ENCODE data around the gene ITSN2.
"Not testable (repeated sequence)": the region's sequence is repeated elsewhere in the genome, so short reads cannot be mapped to it uniquely, and the experiment has no call there.

The ITSN2 gene

GRCh38 chr2:24360050-24360962 lies at the start of gene ITSN2:
Gene ITSN2 (minus strand): TSS chr2:24360536. CDS start chr2:24328082, 32,454 bp downstream.
- in situ Hi-C loops (cut with HindIII; ENCODE audit: low sequenced_read_pairs) = no loop called here

- in situ Hi-C loops (cut with HindIII; ENCODE audit: low sequenced_read_pairs) = no loop called here
Observed at GRCh38 chr2:24409171-24409570, 48.8 kb upstream of the ITSN2 start.

GRCh38 chr2:24408704-24409103 lies 48.4 kb upstream of the ITSN2 start:
- in situ Hi-C loops (cut with HindIII; ENCODE audit: low sequenced_read_pairs) = not testable (repeated sequence)

GRCh38 chr2:24404491-24404921 lies 44.2 kb upstream of the ITSN2 start:
- in situ Hi-C loops (cut with HindIII; ENCODE audit: low sequenced_read_pairs) = no loop called here

GRCh38 chr2:24403832-24404212 lies 43.5 kb upstream of the ITSN2 start:
- in situ Hi-C loops (cut with HindIII; ENCODE audit: low sequenced_read_pairs) = no loop called here

GRCh38 chr2:24403168-24403831 lies 43.0 kb upstream of the ITSN2 start:
- in situ Hi-C loops (cut with HindIII; ENCODE audit: low sequenced_read_pairs) = no loop called here

GRCh38 chr2:24402242-24403097 lies 42.1 kb upstream of the ITSN2 start:
- in situ Hi-C loops (cut with HindIII; ENCODE audit: low sequenced_read_pairs) = no loop called here

- in situ Hi-C loops (cut with HindIII; ENCODE audit: low sequenced_read_pairs) = no loop called here
Observed at GRCh38 chr2:24400207-24400907, 40.0 kb upstream of the ITSN2 start.

- in situ Hi-C loops (cut with HindIII; ENCODE audit: low sequenced_read_pairs) = no loop called here
Observed at GRCh38 chr2:24399434-24400206, 39.3 kb upstream of the ITSN2 start.

GRCh38 chr2:24394998-24395397 lies 34.7 kb upstream of the ITSN2 start:
- in situ Hi-C loops (cut with HindIII; ENCODE audit: low sequenced_read_pairs) = no loop called here

- in situ Hi-C loops (cut with HindIII; ENCODE audit: low sequenced_read_pairs) = no loop called here
Observed at GRCh38 chr2:24392542-24393059, 32.3 kb upstream of the ITSN2 start.

GRCh38 chr2:24385366-24385765 lies 25.0 kb upstream of the ITSN2 start:
- in situ Hi-C loops (cut with HindIII; ENCODE audit: low sequenced_read_pairs) = no loop called here

GRCh38 chr2:24382363-24383073 lies 22.2 kb upstream of the ITSN2 start:
- in situ Hi-C loops (cut with HindIII; ENCODE audit: low sequenced_read_pairs) = no loop called here

- in situ Hi-C loops (cut with HindIII; ENCODE audit: low sequenced_read_pairs) = no loop called here
Observed at GRCh38 chr2:24380820-24381219, 20.5 kb upstream of the ITSN2 start.

GRCh38 chr2:24375349-24376087 lies 15.2 kb upstream of the ITSN2 start:
- in situ Hi-C loops (cut with HindIII; ENCODE audit: low sequenced_read_pairs) = no loop called here

- in situ Hi-C loops (cut with HindIII; ENCODE audit: low sequenced_read_pairs) = no loop called here
Observed at GRCh38 chr2:24374301-24374700, 14.0 kb upstream of the ITSN2 start.

GRCh38 chr2:24372033-24372432 lies 11.7 kb upstream of the ITSN2 start:
- in situ Hi-C loops (cut with HindIII; ENCODE audit: low sequenced_read_pairs) = no loop called here

- in situ Hi-C loops (cut with HindIII; ENCODE audit: low sequenced_read_pairs) = no loop called here
Observed at GRCh38 chr2:24365826-24366225, 5.5 kb upstream of the ITSN2 start.
